ENCODE measurements around the gene VSIR. TPM values are rescaled to one million over a fixed set of nuclear protein-coding genes. Genes with fewer than 3 reads are reported as not detected.

Gene VSIR
- total RNA-seq, 1 donor from 2014 or later = 6.4 TPM

GRCh38 chr10:71727738-71728737 is 45.3 kb downstream of the VSIR start:
- no peak for DNase-seq (ENCODE audit: low read depth, low spot score)

GRCh38 chr10:71727105-71727737 is 46.1 kb downstream of the VSIR start:
- DNase-seq (ENCODE audit: low read depth, low spot score) = no peak

- DNase-seq (ENCODE audit: low read depth, low spot score) = no peak
Measured at GRCh38 chr10:71726580-71727104, 46.7 kb downstream of the VSIR start.

GRCh38 chr10:71725998-71726579 is 47.2 kb downstream of the VSIR start:
- DNase-seq (ENCODE audit: low read depth, low spot score) = no peak

GRCh38 chr10:71725249-71725648 is 48.1 kb downstream of the VSIR start:
- DNase-seq (ENCODE audit: low read depth, low spot score) = no peak

GRCh38 chr10:71724539-71724938 is 48.8 kb downstream of the VSIR start:
- no peak for DNase-seq (ENCODE audit: low read depth, low spot score)

GRCh38 chr10:71723311-71723710 is 50.0 kb downstream of the VSIR start:
- no peak for DNase-seq (ENCODE audit: low read depth, low spot score)

- DNase-seq (ENCODE audit: low read depth, low spot score) = no peak
Measured at GRCh38 chr10:71722849-71723248, 50.5 kb downstream of the VSIR start.

GRCh38 chr10:71721313-71721712 is 52.0 kb downstream of the VSIR start:
- DNase-seq (ENCODE audit: low read depth, low spot score) = no peak

- DNase-seq (ENCODE audit: low read depth, low spot score) = no peak
Measured at GRCh38 chr10:71720288-71720687, 53.0 kb downstream of the VSIR start.

- DNase-seq (ENCODE audit: low read depth, low spot score) = no peak
Measured at GRCh38 chr10:71719464-71720201, 53.7 kb downstream of the VSIR start, which contains the start of gene C10orf105. Gene C10orf105, minus strand, starts transcription at chr10:71719778. Its CDS starts 3,441 bp downstream, at chr10:71716337.

- no peak for DNase-seq (ENCODE audit: low read depth, low spot score)
Measured at GRCh38 chr10:71719042-71719441, 54.3 kb downstream of the VSIR start.

- DNase-seq (ENCODE audit: low read depth, low spot score) = no peak
Measured at GRCh38 chr10:71718165-71718698, 55.1 kb downstream of the VSIR start.

GRCh38 chr10:71717551-71717951 is 55.8 kb downstream of the VSIR start:
- DNase-seq (ENCODE audit: low read depth, low spot score) = no peak

GRCh38 chr10:71717056-71717455 is 56.3 kb downstream of the VSIR start:
- DNase-seq (ENCODE audit: low read depth, low spot score) = no peak

GRCh38 chr10:71716426-71716825 is 56.9 kb downstream of the VSIR start:
- no peak for DNase-seq (ENCODE audit: low read depth, low spot score)

- DNase-seq (ENCODE audit: low read depth, low spot score) = no peak
Measured at GRCh38 chr10:71715860-71716259, 57.5 kb downstream of the VSIR start.

- no peak for DNase-seq (ENCODE audit: low read depth, low spot score)
Measured at GRCh38 chr10:71715026-71715425, 58.3 kb downstream of the VSIR start.

- no peak for DNase-seq (ENCODE audit: low read depth, low spot score)
Measured at GRCh38 chr10:71714592-71714991, 58.7 kb downstream of the VSIR start.

- no peak for DNase-seq (ENCODE audit: low read depth, low spot score)
Measured at GRCh38 chr10:71714031-71714410, 59.3 kb downstream of the VSIR start.
